ENCODE measurements around the gene SESN1.
"Not testable (repeated sequence)": the region's sequence is repeated elsewhere in the genome, so short reads cannot be mapped to it uniquely, and the experiment has no call there.

SESN1 gene

DNA sequence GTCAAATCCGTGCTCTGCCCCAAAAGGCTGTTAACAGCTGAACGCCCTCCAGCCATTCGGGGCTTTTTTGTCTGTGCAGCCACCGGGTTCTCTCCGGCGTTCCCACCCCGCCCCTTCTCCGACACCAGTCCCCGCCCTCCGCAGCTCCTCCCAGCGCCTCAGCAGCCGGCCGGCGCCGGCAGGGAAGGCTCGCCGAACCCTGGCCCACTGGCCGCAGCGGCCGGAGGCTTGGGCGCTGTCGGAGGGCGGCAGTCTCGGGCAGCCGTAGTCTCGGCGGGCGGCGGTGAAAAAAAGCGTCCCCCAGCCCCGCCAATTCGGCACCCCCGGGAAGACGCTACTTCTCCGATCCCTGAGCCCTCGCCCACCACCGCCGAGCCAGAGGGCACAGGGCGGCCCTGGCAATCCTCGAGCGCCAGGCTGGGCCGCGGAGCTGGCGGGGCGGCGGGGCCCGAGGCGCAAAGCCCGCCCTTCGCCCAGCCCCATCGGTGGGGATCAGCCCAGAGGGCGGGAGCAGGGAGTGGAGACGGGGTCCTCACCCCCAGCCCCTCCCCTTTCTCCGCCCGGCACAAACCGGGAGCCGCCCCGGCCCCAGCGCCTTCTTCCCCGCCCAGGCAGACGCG, at the start of gene SESN1:
Gene SESN1 (minus strand): TSS at position 431 of the 620 bp plus-strand sequence. CDS start 773 bp downstream, outside the sequence.
- Histone ChIP-seq H3K4me1 (ENCODE audit: control insufficient read depth, insufficient read depth, low read length) (peaks cover 5% of the 10 kb centered on the region), H3K27ac (ENCODE audit: low read depth, low read length) (peak within 1 kb of the TSS; percentile 99), H3K9ac (ENCODE audit: low read length) (peak within 1 kb of the TSS; percentile 91), H3K4me3 (ENCODE audit: low read length) (peak within 1 kb of the TSS; percentile 86), H3K36me3 (ENCODE audit: control insufficient read depth, insufficient read depth, low read length) (no peaks in the 10 kb centered on the region), H3K27me3 (ENCODE audit: control insufficient read depth, insufficient read depth, low read length) (no peaks in the 10 kb centered on the region)

DNA sequence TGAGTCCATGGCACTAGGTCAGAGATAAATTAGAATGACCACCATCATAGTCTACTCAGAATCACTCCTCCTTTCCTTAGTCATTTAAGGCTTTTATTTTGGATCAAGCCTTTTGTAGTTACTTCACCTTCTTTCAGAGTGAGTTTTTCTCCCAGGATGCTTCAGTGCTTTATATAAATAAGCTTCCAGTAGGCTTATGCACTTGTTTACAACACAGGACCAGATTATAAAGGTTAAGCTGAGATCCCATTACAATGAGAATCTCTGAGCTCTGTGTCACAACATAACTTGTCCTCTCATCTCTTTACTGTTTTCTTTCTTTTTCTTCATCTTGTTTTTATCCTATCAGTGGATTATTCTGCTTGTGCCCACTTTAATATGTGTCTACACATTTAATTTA, 48.5 kb upstream of the SESN1 start:
- Histone ChIP-seq H3K9ac (ENCODE audit: low read length) (no peak overlapping the region), H3K4me1 (ENCODE audit: control insufficient read depth, insufficient read depth, low read length) (no peaks in the 10 kb centered on the region), H3K27ac (ENCODE audit: low read depth, low read length) (no peak overlapping the region), H3K36me3 (ENCODE audit: control insufficient read depth, insufficient read depth, low read length) (no peaks in the 10 kb centered on the region), H3K4me3 (ENCODE audit: low read length) (no peak overlapping the region), H3K27me3 (ENCODE audit: control insufficient read depth, insufficient read depth, low read length) (no peaks in the 10 kb centered on the region)

DNA sequence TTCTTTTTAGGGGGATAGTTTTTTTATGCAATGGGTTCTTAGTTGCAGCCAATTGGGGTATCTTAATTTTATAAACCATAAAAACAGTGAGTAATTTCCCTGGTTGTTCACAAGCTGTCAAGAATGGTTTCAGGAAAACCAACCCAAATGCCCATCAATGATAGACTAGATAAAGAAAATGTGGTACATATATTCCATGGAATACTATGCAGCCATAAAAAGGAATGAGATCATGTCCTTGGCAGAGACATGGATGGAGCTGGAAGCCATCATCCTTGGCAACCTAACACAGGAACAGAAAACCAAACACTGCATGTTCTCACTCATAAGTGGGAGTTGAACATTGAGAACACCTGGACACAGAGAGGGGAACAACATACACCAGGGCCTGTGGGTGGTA, 47.4 kb upstream of the SESN1 start:
- H3K4me1 ChIP-seq (ENCODE audit: control insufficient read depth, insufficient read depth, low read length); H3K27ac ChIP-seq (ENCODE audit: low read depth, low read length); H3K27me3 ChIP-seq (ENCODE audit: control insufficient read depth, insufficient read depth, low read length): not testable (repeated sequence)

DNA sequence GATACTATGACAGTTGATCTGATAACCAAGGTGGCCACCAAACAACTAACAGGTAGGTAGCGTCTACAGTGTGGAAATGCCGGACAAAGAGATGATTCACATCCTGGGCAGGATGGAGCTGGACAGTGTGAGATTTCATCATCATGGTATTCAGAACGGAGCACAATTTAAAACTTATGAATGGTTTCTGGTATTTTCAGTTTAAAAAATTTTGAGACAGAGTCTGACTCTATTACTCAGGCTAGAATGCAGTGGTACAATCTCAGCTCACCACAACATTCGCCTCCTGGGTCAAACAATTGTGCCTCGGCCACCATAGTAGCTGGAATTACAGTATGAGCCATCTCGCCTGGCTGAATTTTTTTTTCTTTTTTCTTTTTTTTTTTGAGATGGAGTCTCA, 44.5 kb upstream of the SESN1 start:
- H3K4me3 ChIP-seq (ENCODE audit: low read length): no peak overlapping the region
- H3K27me3 ChIP-seq (ENCODE audit: control insufficient read depth, insufficient read depth, low read length): no peaks in the 10 kb centered on the region
- H3K4me1 ChIP-seq (ENCODE audit: control insufficient read depth, insufficient read depth, low read length): no peaks in the 10 kb centered on the region
- H3K36me3 ChIP-seq (ENCODE audit: control insufficient read depth, insufficient read depth, low read length): no peaks in the 10 kb centered on the region
- H3K27ac ChIP-seq (ENCODE audit: low read depth, low read length): no peak overlapping the region
- no peak overlapping the region for H3K9ac ChIP-seq (ENCODE audit: low read length)

More for the DNA sequence above, 47.4 kb upstream of the SESN1 start:
- H3K36me3 ChIP-seq (ENCODE audit: control insufficient read depth, insufficient read depth, low read length); H3K4me3 ChIP-seq (ENCODE audit: low read length); H3K9ac ChIP-seq (ENCODE audit: low read length): not testable (repeated sequence)

DNA sequence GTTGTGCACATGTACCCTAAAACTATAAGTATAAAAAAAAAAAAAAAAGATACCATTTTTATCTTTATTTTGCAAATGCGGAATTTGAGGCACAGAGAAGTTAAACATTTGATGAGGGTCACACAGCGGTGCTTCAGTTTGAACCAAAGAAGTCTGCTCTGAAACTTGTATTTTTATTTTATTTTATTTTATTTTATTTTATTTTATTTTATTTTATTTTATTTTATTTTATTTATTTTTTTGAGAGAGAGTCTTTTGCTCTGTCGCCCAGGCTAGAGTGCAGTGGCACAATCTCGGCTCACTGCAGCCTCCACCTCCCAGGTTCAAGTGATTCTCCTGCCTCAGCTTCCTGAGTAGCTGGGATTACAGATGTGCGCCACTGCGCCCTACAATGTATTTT, 41.9 kb upstream of the SESN1 start:
- H3K9ac ChIP-seq (ENCODE audit: low read length); H3K27me3 ChIP-seq (ENCODE audit: control insufficient read depth, insufficient read depth, low read length); H3K27ac ChIP-seq (ENCODE audit: low read depth, low read length); H3K36me3 ChIP-seq (ENCODE audit: control insufficient read depth, insufficient read depth, low read length); H3K4me1 ChIP-seq (ENCODE audit: control insufficient read depth, insufficient read depth, low read length); H3K4me3 ChIP-seq (ENCODE audit: low read length): not testable (repeated sequence)

DNA sequence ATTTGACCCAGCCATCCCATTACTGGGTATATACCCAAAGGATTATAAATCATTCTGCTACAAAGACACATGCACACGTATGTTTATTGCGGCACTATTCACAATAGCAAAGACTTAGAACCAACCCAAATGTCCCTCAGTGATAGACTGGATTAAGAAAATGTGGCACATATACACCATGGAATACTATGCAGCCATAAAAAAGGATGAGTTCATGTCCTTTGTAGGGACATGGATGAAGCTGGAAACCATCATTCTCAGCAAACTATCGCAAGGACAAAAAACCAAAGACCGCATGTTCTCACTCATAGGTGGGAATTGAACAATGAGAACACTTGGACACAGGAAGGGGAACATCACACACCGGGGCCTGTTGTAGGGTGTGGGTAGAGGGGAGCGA, 41.4 kb upstream of the SESN1 start:
- not testable (repeated sequence) for H3K27me3 ChIP-seq (ENCODE audit: control insufficient read depth, insufficient read depth, low read length); H3K4me3 ChIP-seq (ENCODE audit: low read length); H3K27ac ChIP-seq (ENCODE audit: low read depth, low read length); H3K9ac ChIP-seq (ENCODE audit: low read length); H3K36me3 ChIP-seq (ENCODE audit: control insufficient read depth, insufficient read depth, low read length); H3K4me1 ChIP-seq (ENCODE audit: control insufficient read depth, insufficient read depth, low read length)

DNA sequence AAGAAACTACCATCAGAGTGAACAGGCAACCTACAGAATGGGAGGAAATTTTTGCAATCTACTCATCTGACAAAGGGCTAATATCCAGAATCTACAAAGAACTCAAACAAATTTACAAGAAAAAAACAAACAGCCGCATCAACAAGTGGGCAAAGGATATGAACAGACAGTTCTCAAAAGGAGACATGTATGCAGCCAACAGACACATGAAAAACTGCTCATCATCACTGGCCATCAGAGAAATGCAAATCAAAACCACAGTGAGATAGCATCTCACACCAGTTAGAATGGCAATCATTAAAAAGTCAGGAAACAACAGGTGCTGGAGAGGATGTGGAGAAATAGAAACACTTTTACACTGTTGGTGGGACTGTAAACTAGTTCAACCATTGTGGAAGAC, 41.0 kb upstream of the SESN1 start:
- not testable (repeated sequence) for H3K4me1 ChIP-seq (ENCODE audit: control insufficient read depth, insufficient read depth, low read length)

DNA sequence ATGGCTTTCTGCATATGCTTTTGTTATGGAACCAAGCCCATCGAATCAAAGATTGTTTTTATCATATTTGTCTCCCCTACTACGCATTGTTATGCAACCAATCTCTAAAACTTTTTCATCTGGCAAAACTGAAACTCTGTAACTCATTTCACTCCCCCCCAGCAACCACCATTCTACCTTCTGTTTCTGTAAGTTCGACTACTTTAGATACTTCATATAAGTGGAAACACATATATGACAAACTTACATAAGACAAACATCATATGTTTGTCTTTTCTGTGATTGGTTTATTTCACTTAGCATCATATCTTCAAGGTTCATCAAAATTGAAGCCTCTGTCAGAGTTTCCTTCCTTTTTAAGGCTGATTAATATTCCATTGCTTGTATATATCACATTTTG, 35.4 kb upstream of the SESN1 start:
- Histone ChIP-seq H3K4me3 (ENCODE audit: low read length) (no peak overlapping the region), H3K27ac (ENCODE audit: low read depth, low read length) (no peak overlapping the region), H3K36me3 (ENCODE audit: control insufficient read depth, insufficient read depth, low read length) (peaks cover 2% of the 10 kb centered on the region), H3K4me1 (ENCODE audit: control insufficient read depth, insufficient read depth, low read length) (no peaks in the 10 kb centered on the region), H3K9ac (ENCODE audit: low read length) (no peak overlapping the region), H3K27me3 (ENCODE audit: control insufficient read depth, insufficient read depth, low read length) (no peaks in the 10 kb centered on the region)

More for the DNA sequence above, 41.0 kb upstream of the SESN1 start:
- not testable (repeated sequence) for H3K27ac ChIP-seq (ENCODE audit: low read depth, low read length); H3K4me3 ChIP-seq (ENCODE audit: low read length); H3K36me3 ChIP-seq (ENCODE audit: control insufficient read depth, insufficient read depth, low read length); H3K27me3 ChIP-seq (ENCODE audit: control insufficient read depth, insufficient read depth, low read length); H3K9ac ChIP-seq (ENCODE audit: low read length)

DNA sequence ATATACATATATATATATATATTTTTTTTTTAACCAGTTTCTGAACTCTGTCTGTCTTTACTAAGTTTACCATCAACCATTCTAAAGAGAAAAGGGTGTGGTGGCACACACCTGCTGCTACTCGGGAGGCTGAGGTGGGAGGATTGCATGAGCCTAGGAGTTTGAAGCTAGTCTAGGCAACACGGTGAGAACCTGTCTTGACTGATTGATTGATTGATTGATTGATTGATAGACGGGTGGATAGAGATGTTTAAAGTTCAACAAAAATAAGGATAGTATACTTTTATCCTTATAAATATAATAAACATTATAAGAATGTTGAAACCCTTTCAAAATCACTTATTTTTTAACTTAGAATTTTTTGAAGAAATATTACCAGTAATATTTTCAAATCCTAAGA, 30.9 kb upstream of the SESN1 start:
- no peak overlapping the region for H3K9ac ChIP-seq (ENCODE audit: low read length)
- H3K27ac ChIP-seq (ENCODE audit: low read depth, low read length): no peak overlapping the region
- H3K36me3 ChIP-seq (ENCODE audit: control insufficient read depth, insufficient read depth, low read length): no peaks in the 10 kb centered on the region
- H3K4me3 ChIP-seq (ENCODE audit: low read length): no peak overlapping the region
- H3K27me3 ChIP-seq (ENCODE audit: control insufficient read depth, insufficient read depth, low read length): no peaks in the 10 kb centered on the region
- peaks cover 3% of the 10 kb centered on the region for H3K4me1 ChIP-seq (ENCODE audit: control insufficient read depth, insufficient read depth, low read length)

DNA sequence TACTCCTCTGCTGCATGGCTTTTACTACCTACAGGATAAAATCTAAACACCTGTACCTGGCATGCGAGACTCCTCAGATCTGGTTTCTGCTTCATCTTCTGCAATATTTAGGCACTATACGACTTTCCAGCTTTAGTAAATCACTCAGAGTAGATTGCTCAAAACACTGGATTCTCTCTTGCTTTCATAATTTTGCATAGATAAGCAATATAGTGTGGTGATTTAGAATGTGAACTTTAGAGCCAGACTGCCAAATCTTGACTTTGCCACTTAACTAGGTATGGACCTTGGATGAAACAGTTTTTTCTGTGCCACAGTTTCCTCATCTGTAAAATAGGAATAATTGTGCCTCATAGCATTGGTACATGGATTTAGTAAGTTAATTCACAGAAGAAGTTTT, 29.6 kb upstream of the SESN1 start:
- Histone ChIP-seq H3K27ac (ENCODE audit: low read depth, low read length) (no peak overlapping the region), H3K4me1 (ENCODE audit: control insufficient read depth, insufficient read depth, low read length) (peaks cover 3% of the 10 kb centered on the region), H3K27me3 (ENCODE audit: control insufficient read depth, insufficient read depth, low read length) (no peaks in the 10 kb centered on the region), H3K9ac (ENCODE audit: low read length) (no peak overlapping the region), H3K36me3 (ENCODE audit: control insufficient read depth, insufficient read depth, low read length) (no peaks in the 10 kb centered on the region), H3K4me3 (ENCODE audit: low read length) (no peak overlapping the region)

DNA sequence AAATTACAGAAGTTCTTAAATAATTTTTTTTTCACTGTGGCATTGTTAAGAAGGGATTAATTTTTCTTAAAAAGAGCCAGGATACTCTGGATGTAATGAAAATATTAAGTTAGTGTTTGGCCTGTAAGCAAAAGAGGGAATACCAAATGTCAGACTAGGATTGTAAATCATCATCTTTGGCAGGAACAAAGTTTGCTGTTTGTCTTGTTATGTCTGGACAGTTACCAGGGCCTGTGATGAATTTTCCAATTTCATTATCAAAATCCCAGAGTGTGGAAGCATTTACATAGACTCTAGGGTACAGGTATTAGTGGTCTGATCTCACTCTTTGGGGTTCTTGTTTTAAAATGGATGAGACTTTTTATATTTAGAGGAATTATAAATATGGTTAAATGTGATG, 26.8 kb upstream of the SESN1 start:
- Histone ChIP-seq H3K27ac (ENCODE audit: low read depth, low read length) (no peak overlapping the region), H3K27me3 (ENCODE audit: control insufficient read depth, insufficient read depth, low read length) (no peaks in the 10 kb centered on the region), H3K36me3 (ENCODE audit: control insufficient read depth, insufficient read depth, low read length) (no peaks in the 10 kb centered on the region), H3K4me1 (ENCODE audit: control insufficient read depth, insufficient read depth, low read length) (peaks cover 3% of the 10 kb centered on the region), H3K9ac (ENCODE audit: low read length) (no peak overlapping the region), H3K4me3 (ENCODE audit: low read length) (no peak overlapping the region)

DNA sequence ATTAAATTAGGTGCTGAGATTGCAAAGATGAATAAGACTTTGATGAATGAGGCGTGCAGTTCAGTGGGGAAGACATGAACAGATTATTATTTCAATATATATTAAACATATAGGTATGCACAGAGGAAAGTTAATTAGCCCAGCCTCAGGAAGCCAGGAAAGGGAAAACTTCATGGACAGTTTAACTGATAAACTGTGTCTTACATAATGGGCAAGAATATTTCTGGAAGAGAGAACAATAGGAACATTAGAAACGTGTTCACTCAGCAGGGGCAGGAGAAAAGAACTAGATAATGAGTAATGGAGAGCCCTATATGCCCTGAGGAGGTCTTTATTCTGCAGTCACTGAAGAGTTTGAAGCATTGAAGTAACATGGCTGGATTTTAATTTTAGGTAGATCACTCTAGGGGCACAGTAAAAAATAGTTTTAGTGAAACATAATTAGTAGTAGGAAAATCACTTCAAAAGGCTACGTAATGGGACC, 24.3 kb upstream of the SESN1 start:
- Histone ChIP-seq H3K4me3 (ENCODE audit: low read length) (no peak overlapping the region), H3K27ac (ENCODE audit: low read depth, low read length) (no peak overlapping the region), H3K9ac (ENCODE audit: low read length) (no peak overlapping the region), H3K36me3 (ENCODE audit: control insufficient read depth, insufficient read depth, low read length) (no peaks in the 10 kb centered on the region), H3K4me1 (ENCODE audit: control insufficient read depth, insufficient read depth, low read length) (peaks cover 3% of the 10 kb centered on the region), H3K27me3 (ENCODE audit: control insufficient read depth, insufficient read depth, low read length) (no peaks in the 10 kb centered on the region)

DNA sequence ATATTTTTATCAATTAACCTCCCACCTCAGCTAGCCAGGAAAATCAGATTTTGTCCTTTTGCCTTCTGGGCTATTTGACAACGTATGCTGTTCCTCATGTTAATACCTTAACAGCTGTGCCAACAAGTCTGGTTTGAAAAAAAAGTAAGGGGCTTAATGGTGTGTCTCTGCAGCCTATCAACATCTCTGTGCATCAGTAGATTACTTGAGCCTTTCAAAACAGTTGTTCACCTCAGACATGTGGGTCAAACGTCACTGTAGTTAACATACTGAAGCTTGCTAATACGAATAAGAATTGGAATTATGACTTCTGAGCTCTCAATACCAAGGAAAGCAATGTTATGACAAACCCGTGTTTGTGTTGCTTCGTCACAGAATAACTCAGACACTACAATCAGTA, 23.7 kb upstream of the SESN1 start:
- Histone ChIP-seq H3K27me3 (ENCODE audit: control insufficient read depth, insufficient read depth, low read length) (no peaks in the 10 kb centered on the region), H3K9ac (ENCODE audit: low read length) (no peak overlapping the region), H3K36me3 (ENCODE audit: control insufficient read depth, insufficient read depth, low read length) (no peaks in the 10 kb centered on the region), H3K4me1 (ENCODE audit: control insufficient read depth, insufficient read depth, low read length) (peaks cover 3% of the 10 kb centered on the region), H3K27ac (ENCODE audit: low read depth, low read length) (no peak overlapping the region), H3K4me3 (ENCODE audit: low read length) (no peak overlapping the region)

Data from rectal smooth muscle tissue (tissue), 1 donor.